HCT116 (cell line): Measurements from ENCODE around the gene OR14A16. TPM values are rescaled to one million over a fixed set of nuclear protein-coding genes. Genes with fewer than 3 reads are reported as not detected.

Source experiments
- ATAC-seq: fragments of 200-7000 bp; cut with Tn5 transposase; 2 replicates; pipeline ENCODE4 v1.9.1; 2020; ENCODE audit warnings: mild to moderate bottlenecking, moderate library complexity
- Bru-seq: library from RNA; stranded (reverse); fragments of 400-500 nt; gene quantifications from one replicate; lab custom pipeline; 2021; lab: Mats Ljungman, UMichigan
- BruChase-seq, 2 experiments: library from RNA; stranded (reverse); fragments of 400-500 nt; gene quantifications; one replicate each; lab custom pipeline; 2021; lab: Mats Ljungman, UMichigan
- BruUV-seq: library from RNA; stranded (reverse); fragments of 400-500 nt; replicated peaks from 2 replicates; lab custom pipeline; 2021; lab: Mats Ljungman, UMichigan
- CTCF ChIA-PET: fragments of 300-600 bp; sonication (Branson Sonifier 250); formaldehyde crosslinking; loops from one replicate; lab custom pipeline; 2021; ENCODE audit warnings: antibody characterized with exemption; lab: Charles Lee
- POLR2A ChIA-PET: fragments of 300-600, 350-600 bp; sonication (Branson Sonifier 250); formaldehyde crosslinking; loops from one replicate; lab custom pipeline; 2021; ENCODE audit warnings: antibody characterized with exemption; lab: Charles Lee
- RAD21 ChIA-PET, 2 experiments: fragments of 300-600 bp; sonication (Branson Sonifier 250); formaldehyde crosslinking; loops; one replicate each; lab custom pipeline; 2023; ENCODE audit warnings: low total read pairs in 2 of 2; ENCODE audit not compliant: uncharacterized antibody in 2 of 2, unreplicated experiment in 2 of 2, low non-redundant PET in 1 of 2; lab: Charles Lee
- DNase-seq: peaks from one replicate; pipeline ENCODE4 v3.0.0-alpha.2; 2010; ENCODE audit warnings: low read depth, low spot score
- H2AFZ ChIP-seq: fragments of 200-600 bp; shearing (Covaris generic), sonication (generic); 2 replicates; pipeline ENCODE4 v1.6.1; 2017; ENCODE audit warnings: low read depth, mixed run types, mixed read lengths, antibody characterized with exemption, low read length; ENCODE audit not compliant: poor library complexity, severe bottlenecking
- H3K27ac ChIP-seq: 2 replicates; pipeline ENCODE4 v1.5.1; 2012; ENCODE audit warnings: low read depth, low read length
- H3K27me3 ChIP-seq: fragments of 200-600 bp; sonication (generic); 2 replicates; pipeline ENCODE4 v1.6.1; 2016; ENCODE audit warnings: mixed run types, low read length, mixed read lengths; ENCODE audit not compliant: insufficient read depth
- H3K36me3 ChIP-seq, 2 experiments: fragments of 200-500 bp in 1 of 2; fragments of 200-600 bp in 1 of 2; sonication (Bioruptor generic) in 1 of 2; sonication (generic) in 1 of 2; 2 replicates each; pipeline versions ENCODE4 v1.5.1 to v1.6.1; 2014 to 2016; ENCODE audit warnings: low read length in 2 of 2, inconsistent platforms in 1 of 2, mixed read lengths in 1 of 2, mixed run types in 1 of 2; ENCODE audit not compliant: insufficient read depth in 2 of 2, control insufficient read depth in 1 of 2
- H3K4me1 ChIP-seq, 2 experiments: fragments of 200-600 bp in 1 of 2; sonication (generic) in 1 of 2; 2 replicates each; pipeline versions ENCODE4 v1.5.1 to v1.6.1; 2012 to 2017; ENCODE audit warnings: low read length in 2 of 2, inconsistent platforms in 1 of 2, mild to moderate bottlenecking in 1 of 2, mixed read lengths in 1 of 2, mixed run types in 1 of 2, moderate library complexity in 1 of 2; ENCODE audit not compliant: insufficient read depth in 2 of 2, control insufficient read depth in 1 of 2
- H3K4me2 ChIP-seq: fragments of 200-600 bp; sonication (generic); 2 replicates; pipeline ENCODE4 v1.6.1; 2017; ENCODE audit warnings: mixed run types, low read length, mixed read lengths
- H3K4me3 ChIP-seq, 2 experiments: fragments of 200-600 bp in 1 of 2; sonication (generic) in 1 of 2; replicated peaks in 1 of 2; 2 replicates each; pipeline ENCODE4 v1.5.1; 2011 to 2016; ENCODE audit warnings: low read length in 2 of 2, control low read depth in 1 of 2, low read depth in 1 of 2, mild to moderate bottlenecking in 1 of 2, mixed read lengths in 1 of 2, mixed run types in 1 of 2
- H3K79me2 ChIP-seq: fragments of 200-600 bp; sonication (generic); 2 replicates; pipeline ENCODE4 v1.6.1; 2017; ENCODE audit warnings: mild to moderate bottlenecking, mixed run types, low read length, moderate library complexity, mixed read lengths; ENCODE audit not compliant: insufficient read depth
- H3K9ac ChIP-seq: fragments of 200-600 bp; sonication (generic); 2 replicates; pipeline ENCODE4 v1.6.1; 2016; ENCODE audit warnings: low read length, mixed read lengths
- H3K9me2 ChIP-seq: fragments of 200-600 bp; sonication (generic), shearing (Covaris generic); 2 replicates; pipeline ENCODE4 v1.6.1; 2017; ENCODE audit warnings: mixed run types, mild to moderate bottlenecking, moderate library complexity; ENCODE audit not compliant: insufficient read depth
- H3K9me3 ChIP-seq, 2 experiments: fragments of 200-500 bp in 1 of 2; fragments of 200-600 bp in 1 of 2; sonication (Bioruptor generic) in 1 of 2; sonication (generic) in 1 of 2; 2 replicates each; pipeline ENCODE4 v1.6.1; 2014 to 2017; ENCODE audit warnings: low read length in 2 of 2, mixed read lengths in 2 of 2, inconsistent platforms in 1 of 2, low read depth in 1 of 2, mild to moderate bottlenecking in 1 of 2, mixed run types in 1 of 2, moderate library complexity in 1 of 2; ENCODE audit not compliant: control insufficient read depth in 1 of 2, insufficient read depth in 1 of 2
- H4K20me1 ChIP-seq: fragments of 200-600 bp; sonication (generic), shearing (Covaris generic); 2 replicates; pipeline ENCODE4 v1.6.1; 2017; ENCODE audit warnings: mixed run types, mild to moderate bottlenecking, moderate library complexity; ENCODE audit not compliant: insufficient read depth
- CEBPB ChIP-seq: IDR thresholded peaks from 2 replicates; pipeline ENCODE4 v1.6.1; 2012; ENCODE audit warnings: low read depth
- EGR1 ChIP-seq: IDR thresholded peaks from 2 replicates; pipeline ENCODE4 v1.6.1; 2012; ENCODE audit warnings: low read depth
- EZH2 ChIP-seq: fragments of 200-600 bp; sonication (generic); IDR thresholded peaks from 2 replicates; pipeline ENCODE4 v1.6.1; 2017; ENCODE audit warnings: antibody characterized with exemption, mixed run types
- EZH2phosphoT487 ChIP-seq: fragments of 200-600 bp; IDR thresholded peaks from 2 replicates; pipeline ENCODE4 v1.6.1; 2018; ENCODE audit warnings: antibody characterized with exemption, borderline replicate concordance
- MAX ChIP-seq: IDR thresholded peaks from 2 replicates; pipeline ENCODE4 v1.6.1; 2012
- POLR2A ChIP-seq: IDR thresholded peaks from 2 replicates; pipeline ENCODE4 v1.7.0; 2011; ENCODE audit warnings: borderline replicate concordance; ENCODE audit not compliant: insufficient read depth, insufficient read length; ENCODE audit errors: extremely low read depth
- POLR2AphosphoS5 ChIP-seq: IDR thresholded peaks from 2 replicates; pipeline ENCODE4 v1.6.1; 2011; ENCODE audit warnings: mild to moderate bottlenecking, low read depth, low read length, moderate library complexity
- SIN3A ChIP-seq: IDR thresholded peaks from 2 replicates; pipeline ENCODE4 v1.6.1; 2012; ENCODE audit warnings: low read depth
- intact Hi-C: fragments of 100-400 bp; cut with micrococcal nuclease; formaldehyde crosslinking; loops from 2 replicates; pipeline ENCODE4 v1.10.0; 2022
- long read RNA-seq: library from polyadenylated mRNA; unstranded; transcript quantifications from one replicate; pipeline ENCODE4 v2.0.0, GENCODE V29; 2021; ENCODE audit not compliant: unreplicated experiment
- polyA plus RNA-seq: library from polyadenylated mRNA; unstranded; fragments of >200 nt; gene quantifications from 2 replicates; pipeline ENCODE4 v1.2.1, GENCODE V29; 2012; ENCODE audit warnings: missing spikeins
- total RNA-seq: library from RNA; stranded (reverse); gene quantifications from one replicate; pipeline ENCODE4 v1.2.1, GENCODE V29; 2021; ENCODE audit not compliant: unreplicated experiment
- TF ChIP-seq, protein P1 (sequence below): IDR thresholded peaks from 2 replicates; pipeline ENCODE4 v1.6.1; 2012

OR14A16 gene
- total RNA-seq (not detected), Bru-seq, nascent RNA (not detected), BruChase-seq, experiment 1, labeled RNA remaining after a 6-hour chase (not detected), BruChase-seq, experiment 2, labeled RNA remaining after a 2-hour chase (not detected)
- polyA plus RNA-seq = not detected in 2 replicates
- long read RNA-seq = 0 reads

DNA sequence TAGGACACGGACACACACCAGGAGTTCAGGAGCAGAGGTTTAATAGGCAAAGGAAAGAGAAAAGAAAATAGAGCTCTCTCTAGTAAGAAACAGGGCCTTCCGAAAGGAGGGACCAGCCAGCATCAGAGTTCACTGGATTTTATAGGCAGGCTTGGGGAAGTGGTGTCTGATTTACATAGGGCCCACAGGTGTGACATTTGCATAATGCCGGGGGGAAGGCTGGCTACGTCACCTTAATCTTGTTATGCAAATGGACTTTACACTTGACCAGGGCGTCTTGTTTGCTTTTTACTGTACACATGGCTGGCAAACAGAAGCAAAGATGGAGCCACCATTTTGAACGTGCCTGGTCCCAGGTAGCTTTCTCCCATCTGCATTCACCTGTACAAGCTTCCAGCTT is at the start of gene OR14A16:
Gene OR14A16, minus strand, starts transcription at position 97 of the 400 bp plus-strand sequence. CDS start 8,390 bp downstream, outside the sequence.
- ATAC-seq = no peak
- Histone ChIP-seq H3K9ac (no peak within 1 kb of the TSS), H3K4me2 (no peak within 1 kb of the TSS), H2AFZ (no peak within 1 kb of the TSS), H4K20me1 (no peaks in the 10 kb centered on the region), H3K27ac (no peak within 1 kb of the TSS), H3K9me2 (no peaks in the 10 kb centered on the region), H3K4me1 (no peaks in the 10 kb centered on the region), H3K79me2 (no peaks in the 10 kb centered on the region), H3K4me3 (no peak within 1 kb of the TSS), H3K27me3 (no peaks in the 10 kb centered on the region), H3K9me3 (peaks cover 10 to 11% of the 10 kb centered on the region in 2 experiments; a peak in 2 of 4 replicates), H3K36me3 (no peaks in the 10 kb centered on the region)
- TF ChIP-seq SIN3A = no peak
- no peak for TF ChIP-seq CEBPB
- TF ChIP-seq EGR1 = no peak
- no peak for TF ChIP-seq POLR2AphosphoS5
- TF ChIP-seq MAX = no peak
- TF ChIP-seq POLR2A = no peak
- RAD21 ChIA-PET = no interaction called here
- intact Hi-C loops = no loop called here
- CTCF ChIA-PET = no interaction called here
- no peak for DNase-seq
- POLR2A ChIA-PET = no interaction called here
- BruUV-seq = no TSS peak

DNA sequence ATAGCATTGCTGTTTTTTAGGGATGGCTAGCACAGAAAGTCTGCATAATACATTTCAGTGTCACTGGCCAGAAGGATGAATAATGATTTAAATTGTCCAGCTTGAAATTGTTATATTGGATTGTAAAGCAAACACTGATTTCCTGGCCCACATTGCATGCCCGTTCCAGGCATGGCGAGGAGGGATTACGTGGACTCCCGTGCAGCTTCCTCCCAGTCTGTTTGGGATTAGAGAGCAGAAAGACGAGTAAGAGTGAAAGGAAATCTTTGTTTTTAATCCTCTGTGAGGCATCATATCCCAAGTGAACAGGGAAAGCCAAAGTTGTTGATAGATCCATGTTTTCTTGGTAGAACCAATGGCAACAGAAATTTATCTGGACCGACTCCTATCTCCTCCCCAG is 41.5 kb upstream of the OR14A16 start:
- Histone ChIP-seq H3K36me3 (no peaks in the 10 kb centered on the region), H3K4me1 (no peaks in the 10 kb centered on the region), H2AFZ (no peak overlapping the region), H4K20me1 (no peaks in the 10 kb centered on the region), H3K4me3 (no peak overlapping the region), H3K27me3 (no peaks in the 10 kb centered on the region), H3K9me3 (peaks cover 5 to 17% of the 10 kb centered on the region in 2 experiments; a peak in 2 of 4 replicates), H3K9ac (no peak overlapping the region), H3K4me2 (no peak overlapping the region), H3K27ac (no peak overlapping the region), H3K9me2 (no peaks in the 10 kb centered on the region), H3K79me2 (no peaks in the 10 kb centered on the region)
- POLR2A ChIA-PET = no interaction called here
- DNase-seq (no peak), ATAC-seq (no peak)
- intact Hi-C loops = no loop called here
- RAD21 ChIA-PET = no interaction called here
- CTCF ChIA-PET = no interaction called here
- no TSS peak for BruUV-seq
- TF ChIP-seq POLR2A = no peak
- TF ChIP-seq, protein P1, sequence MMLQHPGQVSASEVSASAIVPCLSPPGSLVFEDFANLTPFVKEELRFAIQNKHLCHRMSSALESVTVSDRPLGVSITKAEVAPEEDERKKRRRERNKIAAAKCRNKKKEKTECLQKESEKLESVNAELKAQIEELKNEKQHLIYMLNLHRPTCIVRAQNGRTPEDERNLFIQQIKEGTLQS = no peak
- no peak for TF ChIP-seq EZH2phosphoT487
- no peak for TF ChIP-seq EZH2
